Testis (tissue), 3 donors: ENCODE measurements around the gene ZNF277. TPM values are rescaled to one million over a fixed set of nuclear protein-coding genes. Genes with fewer than 3 reads are reported as not detected.

Source experiments
- DNase-seq: peaks from one replicate; pipeline ENCODE4 v3.0.0-alpha.2; 2019
- H3K27ac ChIP-seq, 2 donors: fragments of 200-600 bp; sonication (generic); one replicate each; pipeline ENCODE4 v1.5.1; 2019
- H3K27me3 ChIP-seq: fragments of 200-600 bp; sonication (generic); one replicate; pipeline ENCODE4 v1.5.1; 2019
- H3K36me3 ChIP-seq: fragments of 200-600 bp; sonication (generic); one replicate; pipeline ENCODE4 v1.5.1; 2017; ENCODE audit warnings: low read depth; ENCODE audit errors: missing control alignments
- H3K4me1 ChIP-seq: fragments of 200-600 bp; sonication (generic); one replicate; pipeline ENCODE4 v1.5.1; 2019
- H3K4me3 ChIP-seq, 2 donors: fragments of 200-600 bp; sonication (generic); one replicate each; pipeline ENCODE4 v1.5.1; 2017 to 2019
- H3K9me3 ChIP-seq: fragments of 200-600 bp; sonication (generic); one replicate; pipeline ENCODE4 v1.5.1; 2017
- CTCF ChIP-seq, 3 experiments: fragments of 450-650 bp in 2 of 3; fragments of 200-600 bp in 1 of 3; sonication (generic) in 1 of 3; IDR thresholded peaks; one replicate each; pipeline ENCODE4 v1.5.1; 2016 to 2019; ENCODE audit warnings: antibody characterized with exemption in 3 of 3, mild to moderate bottlenecking in 2 of 3, moderate library complexity in 1 of 3
- POLR2A ChIP-seq: fragments of 450-650 bp; IDR thresholded peaks from one replicate; pipeline ENCODE4 v1.6.1; 2017; ENCODE audit warnings: antibody characterized with exemption, mild to moderate bottlenecking, moderate library complexity
- WGBS, 2 donors: methylation state at CpG; one replicate each; pipeline ENCODE4 v1.1.5; 2018; 5-methylcytosine and 5-hydroxymethylcytosine counted together
- intact Hi-C: fragments of 100-400 bp; cut with DNase I; formaldehyde crosslinking; loops from one replicate; pipeline ENCODE4 v1.15.1; 2023; ENCODE audit warnings: low total_unique reads
- polyA plus RNA-seq: library from polyadenylated mRNA; stranded (reverse); fragments of 350-450 nt; fragmentation: Illumina TruSeq; extraction: RNeasy Lipid Tissue Mini Kit (QIAGEN cat#74804); gene quantifications from one replicate; pipeline ENCODE4 v1.2.3, GENCODE V29; 2014; ENCODE audit warnings: low read depth, low replicate concordance; ENCODE audit not compliant: insufficient read depth
- total RNA-seq, 2 donors: library from RNA; depleted of rRNA; stranded (reverse); fragments of >200 nt; gene quantifications; one replicate each; pipeline ENCODE4 v1.2.3, GENCODE V29; 2016

ZNF277 gene
- total and polyA plus RNA-seq, 3 donors from 2014 or later, result 13.9 to 15.4 (median 14.6) TPM

GRCh38 chr7:112174192-112174591, 32.3 kb upstream of the ZNF277 start:
- no peaks in the 10 kb centered on the region for H3K9me3 ChIP-seq
- no peak for TF ChIP-seq POLR2A
- no peak for DNase-seq
- H3K27me3 ChIP-seq, result no peaks in the 10 kb centered on the region
- no peaks in the 10 kb centered on the region for H3K36me3 ChIP-seq
- intact Hi-C loops, result no loop called here
- H3K4me1 ChIP-seq, result no peaks in the 10 kb centered on the region
- no peak overlapping the region for H3K4me3 ChIP-seq
- H3K27ac ChIP-seq, result no peak overlapping the region
- 98% methylated on average over 3 of the region's 3 CpGs for WGBS, 2 donors

GRCh38 chr7:112176241-112176640, 30.3 kb upstream of the ZNF277 start:
- Histone ChIP-seq H3K27me3 (no peaks in the 10 kb centered on the region), H3K4me3 (no peak overlapping the region), H3K27ac (no peak overlapping the region), H3K36me3 (no peaks in the 10 kb centered on the region), H3K4me1 (no peaks in the 10 kb centered on the region), H3K9me3 (no peaks in the 10 kb centered on the region)
- intact Hi-C loops, result no loop called here
- no peak for DNase-seq
- no peak for TF ChIP-seq POLR2A
- TF ChIP-seq CTCF (IDR thresholded peaks at IDR 0.05), result no peak
- WGBS, 2 donors, result 41 to 55% methylated on average over 2 of the region's 2 CpGs

GRCh38 chr7:112176693-112177415, 29.6 kb upstream of the ZNF277 start:
- WGBS, 2 donors, result 90 to 91% methylated on average over 5 of the region's 5 CpGs
- no peaks in the 10 kb centered on the region for H3K27me3 ChIP-seq
- H3K4me1 ChIP-seq, result no peaks in the 10 kb centered on the region
- TF ChIP-seq CTCF (IDR thresholded peaks at IDR 0.05) (no peak), POLR2A (no peak)
- H3K36me3 ChIP-seq, result no peaks in the 10 kb centered on the region
- H3K27ac ChIP-seq, result no peak overlapping the region
- no peak overlapping the region for H3K4me3 ChIP-seq
- no peaks in the 10 kb centered on the region for H3K9me3 ChIP-seq
- DNase-seq, result no peak
- intact Hi-C loops, result no loop called here

GRCh38 chr7:112180223-112180622, 26.3 kb upstream of the ZNF277 start:
- TF ChIP-seq CTCF (IDR thresholded peaks at IDR 0.05), result no peak
- 89% methylated on average over 4 of the region's 4 CpGs for WGBS, 2 donors
- H3K4me3 ChIP-seq, result no peak overlapping the region
- no peaks in the 10 kb centered on the region for H3K4me1 ChIP-seq
- H3K9me3 ChIP-seq, result no peaks in the 10 kb centered on the region
- intact Hi-C loops, result no loop called here
- no peak for DNase-seq
- H3K27me3 ChIP-seq, result no peaks in the 10 kb centered on the region
- no peaks in the 10 kb centered on the region for H3K36me3 ChIP-seq
- no peak overlapping the region for H3K27ac ChIP-seq

GRCh38 chr7:112182749-112183148, 23.7 kb upstream of the ZNF277 start:
- no peaks in the 10 kb centered on the region for H3K27me3 ChIP-seq
- 85 to 88% methylated on average over 5 of the region's 5 CpGs for WGBS, 2 donors
- intact Hi-C loops, result no loop called here
- H3K36me3 ChIP-seq, result no peaks in the 10 kb centered on the region
- no peaks in the 10 kb centered on the region for H3K9me3 ChIP-seq
- no peak overlapping the region for H3K27ac ChIP-seq
- no peak overlapping the region for H3K4me3 ChIP-seq
- TF ChIP-seq CTCF (IDR thresholded peaks at IDR 0.05) (no peak), POLR2A (no peak)
- DNase-seq, result no peak
- no peaks in the 10 kb centered on the region for H3K4me1 ChIP-seq
